Cortex of kidney (tissue), 1 donor: ENCODE data around the gene GSN.

Experiments used
- DNase-seq: peaks from one replicate; lab custom pipeline; 2025; lab: John Stamatoyannopoulos, UW

Gene GSN

DNA sequence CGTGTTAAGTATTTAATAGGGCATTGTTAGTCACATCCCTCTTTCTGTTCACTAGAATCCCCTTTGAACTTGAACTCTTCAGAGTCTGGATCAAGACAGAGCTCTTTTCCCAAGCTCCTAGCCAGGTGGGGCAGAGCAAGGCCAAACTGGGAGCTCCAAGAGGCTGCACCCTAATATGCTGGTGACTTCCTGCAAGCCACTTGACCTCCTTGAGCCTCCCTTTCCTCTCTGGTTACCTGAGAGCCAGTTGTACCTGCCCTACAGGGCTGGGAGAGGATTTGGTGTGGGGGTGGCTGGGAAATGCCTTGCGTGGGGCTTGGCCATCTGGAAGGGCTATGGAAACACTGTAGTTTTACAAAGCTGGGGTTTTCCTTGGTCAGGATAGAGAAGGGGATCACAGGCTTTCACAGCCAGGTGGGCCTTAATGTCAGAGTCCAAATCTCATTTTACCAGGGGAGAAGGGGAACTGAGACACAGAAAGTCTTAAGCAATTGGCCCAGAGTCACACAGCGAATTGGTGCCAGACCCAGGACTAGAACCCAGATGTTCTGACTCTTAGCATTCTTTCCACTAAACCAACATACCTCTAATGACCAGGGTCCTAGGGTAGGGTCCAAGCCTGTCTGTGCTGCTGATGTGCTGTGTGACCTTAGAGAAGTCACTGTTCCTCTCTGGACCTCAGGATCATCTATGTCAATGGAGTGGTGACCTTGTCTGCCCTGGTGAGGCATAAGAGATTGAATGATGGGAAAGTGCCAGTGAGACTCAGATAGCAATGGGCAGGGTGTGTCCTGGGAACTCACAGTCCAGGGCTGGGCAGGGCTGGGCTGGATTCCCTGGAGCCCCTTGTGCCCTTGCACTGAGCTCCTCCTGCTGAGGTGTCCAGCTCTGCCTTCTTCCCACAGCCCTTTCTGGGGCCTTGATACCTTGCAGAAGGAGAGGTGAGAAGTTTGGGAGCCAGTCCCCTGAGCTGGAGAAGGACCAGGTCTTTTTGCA, 35.8 kb downstream of the GSN start:
- DNase-seq, result no peak

DNA sequence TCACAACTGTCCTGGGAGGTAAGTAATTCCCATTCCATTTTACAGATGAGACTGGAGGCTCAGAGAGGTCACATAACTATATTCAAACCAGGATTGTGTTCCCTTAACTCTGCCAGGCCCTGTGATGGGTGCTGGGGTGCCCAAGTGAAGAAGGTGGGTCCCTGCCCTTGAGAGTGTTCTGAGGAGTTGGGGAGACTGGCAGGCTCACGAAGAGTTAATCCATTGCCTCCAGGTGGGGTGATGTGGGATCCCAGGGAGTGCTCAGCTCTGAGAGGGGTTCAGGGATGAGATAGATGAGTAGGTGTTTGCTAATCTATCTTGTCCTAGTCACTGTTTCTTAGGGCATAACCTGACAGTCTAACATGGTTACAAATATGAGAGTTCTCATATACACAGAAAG, 36.7 kb downstream of the GSN start:
- no peak for DNase-seq

DNA sequence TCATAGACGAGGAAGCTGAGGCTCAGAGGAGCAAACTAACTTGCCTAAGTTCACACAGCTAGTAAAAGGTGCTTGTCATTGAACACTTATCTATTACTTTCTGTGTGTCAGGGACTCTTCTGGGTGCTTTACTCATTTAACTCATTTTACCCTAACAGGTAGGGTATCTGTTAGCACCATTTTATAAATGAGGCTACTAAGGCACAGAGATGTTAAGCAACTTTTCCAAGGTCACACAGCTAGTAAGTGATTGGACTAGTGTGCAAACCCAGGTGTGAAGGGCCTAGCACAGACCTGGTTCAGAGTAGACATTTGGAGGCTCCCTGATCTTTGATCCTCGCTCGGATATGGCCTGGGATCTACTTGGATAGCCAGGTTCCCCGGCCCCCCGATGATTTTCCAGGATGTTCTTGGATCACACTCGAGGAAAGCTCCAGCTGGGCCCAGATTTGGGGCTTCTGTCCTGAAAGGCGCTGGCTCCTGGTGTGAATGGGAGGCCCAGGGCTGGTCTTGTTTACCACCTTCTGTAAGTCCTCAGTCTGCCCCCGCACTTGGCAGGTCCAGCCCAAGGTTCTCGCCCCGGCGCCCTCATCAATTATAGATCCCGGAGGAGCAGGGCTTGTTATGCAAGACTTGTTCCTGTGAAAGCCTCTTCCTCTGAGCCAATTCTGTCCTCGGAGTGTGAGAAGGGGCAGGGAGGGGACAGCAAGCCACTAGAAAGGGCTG, 37.5 kb downstream of the GSN start:
- DNase-seq, result no peak

DNA sequence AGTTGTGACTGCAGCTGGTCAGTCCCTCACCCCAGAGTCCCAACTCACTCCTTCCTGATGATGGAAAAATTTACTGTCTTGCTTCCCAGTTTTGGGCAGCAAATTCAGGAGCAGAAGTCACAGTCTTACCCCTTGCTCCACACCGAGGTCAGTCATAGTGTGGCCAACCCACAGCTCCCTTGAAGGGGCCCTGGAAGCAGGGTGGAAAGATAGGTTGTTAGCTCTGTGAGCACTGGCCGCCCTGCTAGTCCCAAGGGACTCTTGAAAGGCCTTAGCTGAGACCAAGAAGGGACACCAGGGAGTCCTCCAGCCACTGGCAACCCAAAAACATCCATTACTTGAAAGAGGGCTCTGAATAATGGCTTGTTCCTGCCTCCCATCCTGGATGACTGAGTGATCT, 40.0 kb downstream of the GSN start:
- no peak for DNase-seq

DNA sequence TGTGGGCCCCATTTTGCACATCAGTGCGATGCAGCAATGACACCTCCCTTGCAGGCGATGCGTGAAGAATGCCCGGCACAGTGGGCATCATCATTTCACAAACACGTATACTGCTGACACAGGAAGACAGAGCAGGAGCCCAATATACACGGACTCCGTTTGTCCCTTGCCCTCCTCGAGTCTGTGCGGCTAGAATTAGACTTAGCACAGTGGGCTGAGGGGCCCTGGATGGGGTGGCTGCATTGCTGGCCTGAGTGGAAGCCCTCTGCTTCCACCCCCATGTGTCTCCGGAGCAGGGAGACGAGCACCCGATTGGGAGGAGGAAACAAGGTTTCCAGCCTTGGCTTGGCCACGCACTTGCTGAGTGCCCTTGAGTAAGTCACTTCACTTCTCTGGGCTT, 40.8 kb downstream of the GSN start:
- DNase-seq, result no peak

DNA sequence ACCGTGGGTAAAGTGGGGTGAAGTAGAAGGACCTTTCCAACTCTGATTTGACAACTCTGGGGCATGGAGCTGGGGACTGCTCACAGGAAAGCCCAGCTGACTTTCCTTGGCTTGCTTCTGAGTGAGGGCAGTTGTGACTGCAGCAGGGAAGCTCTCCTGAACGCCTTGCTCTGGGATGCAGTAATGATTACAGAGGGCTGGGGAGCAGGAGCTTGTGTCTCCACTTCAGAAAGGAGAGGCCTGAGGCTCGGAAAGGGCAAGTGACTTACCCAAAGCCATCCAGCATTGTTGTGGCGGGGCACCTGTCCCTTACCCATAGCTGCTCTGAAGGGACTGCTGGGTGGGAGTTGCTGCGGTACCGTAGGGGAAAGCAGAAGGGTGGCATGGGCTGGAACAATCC, 41.2 kb downstream of the GSN start:
- DNase-seq, result no peak

DNA sequence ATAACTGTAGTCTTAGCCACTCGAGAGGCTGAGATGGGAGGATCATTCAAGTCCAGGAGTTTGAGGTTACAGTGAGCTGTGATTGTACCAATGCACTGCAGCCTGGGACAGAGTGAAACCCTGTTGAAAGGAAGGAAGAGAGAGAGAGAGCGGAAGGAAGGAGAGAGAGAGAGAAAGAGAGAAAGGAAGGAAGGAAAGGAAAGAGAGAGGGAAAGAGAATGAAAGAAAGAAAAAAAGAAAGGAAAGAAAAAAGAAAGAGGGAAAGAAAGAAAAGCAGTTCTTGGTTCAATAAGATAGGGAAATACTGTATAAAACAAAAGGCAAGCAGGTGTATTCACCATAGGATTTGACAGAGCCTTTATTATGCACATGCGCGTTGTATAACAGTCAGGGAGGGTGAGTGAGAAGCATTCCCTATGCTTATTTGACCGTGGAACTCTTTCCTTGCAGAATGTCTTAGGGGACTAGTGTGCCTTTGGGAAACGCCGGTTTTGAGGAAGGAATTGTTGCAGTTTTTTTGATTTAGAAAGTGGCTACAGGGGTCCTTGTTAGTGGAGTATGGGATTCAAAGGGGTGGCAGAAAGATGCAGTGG, 42.0 kb downstream of the GSN start:
- DNase-seq, result no peak

DNA sequence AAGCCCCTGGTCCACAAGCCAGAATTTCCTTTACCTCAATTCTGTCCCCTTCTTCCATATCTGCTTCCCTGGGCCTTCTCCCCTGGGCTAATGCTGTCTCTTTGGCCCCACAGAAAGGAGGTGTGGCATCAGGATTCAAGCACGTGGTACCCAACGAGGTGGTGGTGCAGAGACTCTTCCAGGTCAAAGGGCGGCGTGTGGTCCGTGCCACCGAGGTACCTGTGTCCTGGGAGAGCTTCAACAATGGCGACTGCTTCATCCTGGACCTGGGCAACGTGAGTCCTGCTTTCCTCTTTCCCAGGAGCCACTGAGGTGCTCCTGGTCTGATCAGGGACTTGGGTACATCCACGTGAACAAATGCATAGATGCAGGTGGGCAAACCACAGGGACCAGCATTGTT, 42.6 kb downstream of the GSN start:
- no peak for DNase-seq

DNA sequence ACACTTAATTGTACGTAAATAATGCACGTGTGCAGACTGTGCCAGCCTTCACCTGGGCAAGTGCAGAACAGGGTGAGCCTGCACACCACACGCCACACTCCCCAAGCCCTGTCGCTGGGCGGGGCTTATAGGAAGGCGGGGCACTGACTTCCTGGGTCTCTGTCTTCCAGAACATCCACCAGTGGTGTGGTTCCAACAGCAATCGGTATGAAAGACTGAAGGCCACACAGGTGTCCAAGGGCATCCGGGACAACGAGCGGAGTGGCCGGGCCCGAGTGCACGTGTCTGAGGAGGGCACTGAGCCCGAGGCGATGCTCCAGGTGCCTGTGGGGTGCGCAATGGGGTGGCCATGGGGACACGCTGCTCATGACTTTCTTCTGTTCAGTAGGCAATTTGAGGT, 44.2 kb downstream of the GSN start:
- DNase-seq, result no peak

DNA sequence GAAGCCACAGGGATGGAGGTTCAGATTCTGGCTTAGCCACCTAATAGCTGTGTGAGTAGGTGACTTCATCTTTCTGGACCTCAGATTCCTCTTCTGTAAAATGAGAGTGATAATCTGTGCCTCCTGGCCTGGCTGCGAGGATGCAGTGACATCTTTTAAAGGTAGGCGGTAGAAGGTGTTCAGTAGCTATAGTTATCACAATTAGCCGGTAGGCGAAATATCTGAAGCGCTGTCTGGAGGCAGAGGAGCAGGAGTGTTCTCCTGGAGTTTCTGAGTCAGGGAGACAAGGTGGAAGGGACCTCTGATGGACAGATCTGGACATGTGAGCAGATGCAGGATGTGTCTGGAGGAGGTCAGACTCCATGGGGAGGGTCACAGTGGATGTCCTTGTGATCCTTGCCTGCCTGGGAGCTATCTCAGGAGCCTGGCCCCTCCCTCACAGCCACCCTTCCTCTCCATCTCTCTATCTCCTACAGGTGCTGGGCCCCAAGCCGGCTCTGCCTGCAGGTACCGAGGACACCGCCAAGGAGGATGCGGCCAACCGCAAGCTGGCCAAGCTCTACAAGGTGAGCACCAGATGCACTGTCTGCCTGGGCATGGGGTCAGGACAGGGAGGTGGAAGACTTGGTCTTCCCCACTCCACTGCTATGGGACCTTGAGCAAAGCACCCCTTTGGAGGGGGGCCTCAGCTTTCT, 45.6 kb downstream of the GSN start:
- DNase-seq, result no peak

DNA sequence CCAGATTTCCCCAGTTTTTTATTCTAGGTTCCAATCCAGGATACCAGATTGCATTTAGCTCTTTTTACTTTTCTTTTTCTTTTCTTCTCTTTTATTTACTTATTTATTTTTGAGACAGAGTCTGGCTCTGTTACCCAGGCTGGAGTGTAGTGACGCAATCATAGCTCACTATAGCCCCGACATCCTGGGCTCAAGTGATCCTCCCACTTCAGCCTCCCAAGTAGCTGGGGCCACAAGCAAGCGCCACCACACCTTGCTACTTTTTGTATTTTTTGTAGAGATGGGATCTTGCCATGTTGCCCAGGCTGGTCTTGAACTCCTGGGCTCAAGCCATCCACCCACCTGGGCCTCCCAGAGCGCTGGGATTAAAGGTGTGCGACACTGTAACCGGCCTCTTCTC, 48.4 kb downstream of the GSN start:
- DNase-seq, result no peak

DNA sequence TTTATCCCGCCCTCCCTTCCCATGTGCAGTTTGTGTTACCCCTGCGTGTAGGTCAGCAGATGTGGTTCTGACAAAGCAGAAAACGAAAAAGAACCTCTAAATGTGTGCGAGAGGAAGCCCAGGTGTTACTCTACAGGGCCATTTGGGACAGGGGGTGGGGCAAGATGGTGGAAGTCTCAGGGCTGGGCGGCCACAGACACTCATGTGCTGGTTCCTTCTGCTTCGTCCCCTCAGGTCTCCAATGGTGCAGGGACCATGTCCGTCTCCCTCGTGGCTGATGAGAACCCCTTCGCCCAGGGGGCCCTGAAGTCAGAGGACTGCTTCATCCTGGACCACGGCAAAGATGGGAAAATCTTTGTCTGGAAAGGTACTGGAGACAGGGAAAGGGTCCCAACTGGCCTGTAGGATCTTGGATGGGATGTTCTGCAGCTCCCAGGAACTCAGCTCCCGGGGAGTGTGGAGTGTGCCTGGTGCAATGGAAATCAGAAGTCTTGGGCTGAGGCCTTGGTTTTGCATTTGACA, 49.0 kb downstream of the GSN start:
- DNase-seq, result no peak

DNA sequence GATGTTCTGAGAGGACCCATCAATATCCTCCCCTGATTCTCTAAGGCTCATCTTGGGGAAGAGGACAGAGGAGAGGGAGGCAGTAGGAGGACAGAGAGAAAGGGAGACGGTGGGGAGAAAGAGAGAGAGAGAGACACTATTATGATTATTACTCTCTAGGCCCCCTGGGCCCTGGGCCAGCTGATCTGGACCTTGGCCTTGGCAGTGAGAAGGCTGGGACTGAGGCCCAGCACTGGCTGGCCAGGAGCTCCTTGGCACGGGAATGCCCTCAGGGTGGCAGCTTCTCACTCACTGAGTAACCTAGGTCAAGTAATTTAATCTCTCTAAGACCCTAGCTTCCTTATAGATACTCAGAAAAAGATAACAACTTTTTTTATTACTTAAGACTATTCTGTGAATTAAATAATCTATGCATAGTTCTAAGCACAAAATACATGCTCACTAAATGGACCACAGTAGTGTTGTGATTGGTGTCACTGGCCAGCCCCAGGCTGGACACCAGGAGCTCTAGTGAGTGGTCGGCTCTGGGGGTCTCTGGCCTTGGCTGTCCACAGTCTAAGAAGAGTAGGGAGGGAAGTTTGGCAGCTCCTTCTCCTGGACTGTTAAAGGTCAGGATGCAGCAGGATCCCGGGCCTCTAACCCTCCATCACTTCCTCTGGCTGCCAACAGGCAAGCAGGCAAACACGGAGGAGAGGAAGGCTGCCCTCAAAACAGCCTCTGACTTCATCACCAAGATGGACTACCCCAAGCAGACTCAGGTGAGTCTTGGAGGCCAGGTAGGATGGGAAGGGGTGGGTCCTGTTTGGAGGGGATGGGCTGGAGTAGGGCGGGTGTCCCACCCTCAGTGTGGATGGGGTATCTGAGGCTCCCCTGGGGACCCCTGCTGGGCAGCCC, 50.0 kb downstream of the GSN start:
- DNase-seq, result no peak

DNA sequence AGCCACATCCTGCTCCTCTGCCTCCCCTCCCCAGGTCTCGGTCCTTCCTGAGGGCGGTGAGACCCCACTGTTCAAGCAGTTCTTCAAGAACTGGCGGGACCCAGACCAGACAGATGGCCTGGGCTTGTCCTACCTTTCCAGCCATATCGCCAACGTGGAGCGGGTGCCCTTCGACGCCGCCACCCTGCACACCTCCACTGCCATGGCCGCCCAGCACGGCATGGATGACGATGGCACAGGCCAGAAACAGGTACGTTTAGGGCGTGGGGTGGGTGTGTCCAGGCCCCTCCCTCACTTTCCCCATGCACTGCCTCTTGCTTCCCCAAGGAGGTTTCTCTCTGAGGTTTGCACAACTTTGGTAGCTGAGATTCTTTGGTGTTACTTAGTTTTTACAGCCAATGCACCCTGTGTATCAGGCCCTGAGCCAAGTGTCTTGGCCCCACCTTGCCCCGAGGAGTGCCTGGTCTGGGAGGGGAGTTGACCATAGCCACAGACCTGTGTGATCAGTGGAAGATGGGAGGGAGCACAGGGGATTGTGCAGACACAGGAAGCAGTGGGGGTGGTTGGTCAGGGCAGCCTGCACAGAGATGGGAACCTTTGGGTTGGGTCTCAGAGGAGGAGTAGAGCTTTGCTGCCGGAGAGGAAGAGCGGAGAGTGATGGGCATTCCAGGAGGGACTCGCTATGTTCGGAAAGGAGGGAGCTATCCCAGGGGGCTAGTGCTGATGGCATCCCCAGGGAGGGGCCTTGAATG, 50.8 kb downstream of the GSN start:
- DNase-seq, result no peak

DNA sequence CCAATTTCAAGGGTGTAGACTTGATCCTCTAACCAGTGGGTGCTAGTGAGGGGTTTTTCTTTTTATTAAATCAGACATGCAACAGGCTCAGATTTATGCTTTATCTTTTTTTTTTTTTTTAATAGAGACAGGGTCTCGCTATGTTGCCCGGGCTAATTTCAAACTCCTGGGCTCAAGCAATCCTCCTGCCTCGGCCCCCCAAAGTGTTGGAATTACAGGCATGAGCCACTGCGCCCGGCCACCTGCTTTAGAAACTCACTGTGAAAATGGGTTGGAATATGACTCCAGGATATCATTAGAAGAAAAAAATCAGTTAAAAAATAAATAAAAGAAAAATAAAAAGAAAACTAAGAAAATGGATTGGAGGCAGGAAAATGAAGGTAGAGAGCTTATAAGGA, 51.4 kb downstream of the GSN start:
- DNase-seq, result no peak

DNA sequence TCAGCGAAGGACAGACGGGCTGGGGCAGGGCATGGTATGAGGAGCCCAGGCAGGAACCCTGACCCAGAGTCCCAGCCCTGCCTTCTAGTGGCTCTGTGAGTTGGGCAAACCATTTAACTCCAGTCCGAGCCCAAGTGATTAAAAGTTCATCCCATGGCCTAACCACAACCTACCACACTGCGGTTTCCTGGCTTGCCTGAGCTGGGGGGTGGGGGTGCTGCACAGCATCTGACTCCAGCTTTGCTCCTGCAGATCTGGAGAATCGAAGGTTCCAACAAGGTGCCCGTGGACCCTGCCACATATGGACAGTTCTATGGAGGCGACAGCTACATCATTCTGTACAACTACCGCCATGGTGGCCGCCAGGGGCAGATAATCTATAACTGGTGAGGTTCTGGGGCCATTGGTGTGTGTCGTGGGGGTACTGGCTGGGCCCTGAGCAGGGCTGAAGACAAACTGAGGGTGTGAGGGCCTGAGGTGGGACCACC, 53.1 kb downstream of the GSN start:
- no peak for DNase-seq

DNA sequence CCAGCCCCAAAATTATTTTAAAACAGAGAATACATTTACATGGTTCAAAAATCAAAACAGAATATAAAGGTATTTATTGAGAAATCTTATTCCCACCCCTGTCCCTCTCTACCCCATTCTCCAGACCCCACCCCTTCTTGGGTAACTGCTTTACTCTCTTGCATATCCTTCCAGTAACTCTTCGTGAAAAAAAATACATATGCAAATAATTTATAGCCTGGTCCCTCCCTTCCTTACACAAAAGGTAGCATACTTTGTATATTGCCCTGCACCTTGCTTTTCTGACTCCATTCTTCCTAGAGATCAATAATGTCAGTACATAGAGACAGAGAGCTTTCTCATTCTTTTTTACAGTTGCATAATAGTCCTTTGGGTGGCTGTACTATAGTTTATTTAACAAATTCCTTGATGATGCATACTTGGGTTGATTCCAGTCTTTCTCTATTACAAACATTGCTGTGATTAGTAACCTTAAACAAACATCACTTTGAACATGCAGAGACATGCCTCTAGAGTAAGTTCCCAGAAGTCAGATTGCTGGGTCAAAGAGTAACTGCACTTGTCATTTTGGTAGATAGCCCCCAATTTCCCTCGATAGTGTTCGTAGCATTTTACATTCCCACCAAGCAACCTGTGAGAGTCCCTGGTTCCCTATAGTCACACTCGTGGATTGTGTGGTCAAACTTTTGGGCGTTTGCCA, 54.2 kb downstream of the GSN start:
- DNase-seq, result no peak

DNA sequence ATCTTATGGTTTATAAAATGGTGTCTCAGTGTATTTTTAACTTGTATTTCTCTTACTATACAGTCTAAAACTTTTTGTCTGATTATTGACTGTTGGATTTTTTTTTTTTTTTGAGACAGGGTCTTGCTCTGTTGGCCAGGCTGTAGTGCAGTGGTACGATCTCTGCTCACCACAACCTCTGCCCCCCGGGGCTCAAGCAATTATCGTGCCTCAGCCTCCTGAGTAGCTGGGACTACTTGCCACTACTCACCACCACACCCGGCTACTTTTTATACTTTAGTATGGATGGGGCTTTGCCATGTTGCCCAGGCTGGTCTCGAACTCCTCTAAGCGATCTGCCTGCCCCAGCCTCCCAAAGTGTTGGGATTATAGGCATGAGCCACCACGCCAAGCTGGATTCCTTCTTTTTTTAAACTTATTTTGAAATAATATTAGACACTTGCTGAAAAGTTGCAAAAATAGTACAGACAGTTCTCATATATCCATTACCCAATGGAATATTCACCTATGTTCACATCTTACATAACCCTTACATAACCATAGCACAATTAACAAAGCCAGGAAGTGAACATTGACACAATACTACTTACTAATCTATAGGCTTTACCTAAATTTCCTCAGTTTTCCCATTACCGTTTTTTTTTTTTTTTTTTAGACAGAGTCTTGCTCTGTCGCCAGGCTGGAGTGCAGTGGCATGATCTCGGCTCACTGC, 54.9 kb downstream of the GSN start:
- DNase-seq, result no peak
